A549 (cell line): ENCODE results near the gene BTN2A1. TPM values are rescaled to one million over a fixed set of nuclear protein-coding genes. Genes with fewer than 3 reads are reported as not detected.

ENCODE experiments used
- ATAC-seq, 2 experiments: fragments of 200-7000 bp in 1 of 2; fragments of >200 bp in 1 of 2; cut with Nextera tagmentation in 1 of 2; cut with Tn5 transposase in 1 of 2; 3 replicates each; pipeline versions ENCODE4 v1.8.0 to v1.9.1; 2018 to 2020; ENCODE audit warnings: mild to moderate bottlenecking in 1 of 2, moderate library complexity in 1 of 2
- CTCF ChIA-PET: fragments of 300-600 bp; sonication (Branson Sonifier 250); formaldehyde crosslinking; extraction: SDS; loops from one replicate; lab custom pipeline; 2021; ENCODE audit warnings: antibody characterized with exemption, inconsistent platforms; lab: Yijun Ruan, JAX
- POLR2A ChIA-PET: fragments of 350-600 bp; formaldehyde crosslinking; extraction: SDS; loops from one replicate; lab custom pipeline; 2021; ENCODE audit warnings: antibody characterized with exemption, inconsistent platforms; lab: Yijun Ruan, JAX
- DNase-seq, 2 experiments: peaks; one replicate each; pipeline versions ENCODE4 v3.0.0 to v3.0.0-alpha.2; 2011 to 2016; ENCODE audit warnings: low read depth in 1 of 2, low spot score in 1 of 2
- FAIRE-seq: peaks from 2 replicates; lab custom pipeline; 2011; peaks lifted over from hg19 to GRCh38; lab: Jason Lieb, UNC
- H3K27ac ChIP-seq, 2 experiments: fragments of >200 bp; sonication (Bioruptor Twin); formaldehyde crosslinking; 3 replicates each; pipeline ENCODE4 v1.5.1; 2016 to 2017
- H3K4me1 ChIP-seq: fragments of >200 bp; sonication (Bioruptor Twin); formaldehyde crosslinking; 3 replicates; pipeline ENCODE4 v1.6.1; 2016
- H3K4me2 ChIP-seq: fragments of >200 bp; sonication (Bioruptor Twin); formaldehyde crosslinking; 3 replicates; pipeline ENCODE4 v1.6.1; 2016
- H3K4me3 ChIP-seq: fragments of >200 bp; sonication (Bioruptor Twin); formaldehyde crosslinking; 3 replicates; pipeline ENCODE4 v1.5.1; 2016
- H3K9me3 ChIP-seq: fragments of >200 bp; sonication (Bioruptor Twin); formaldehyde crosslinking; 3 replicates; pipeline ENCODE4 v1.6.1; 2016
- BCL3 ChIP-seq: fragments of >200 bp; sonication (Bioruptor Twin); formaldehyde crosslinking; IDR thresholded peaks from 3 replicates; pipeline ENCODE4 v1.6.1; 2016
- BHLHE40 ChIP-seq: IDR thresholded peaks from 2 replicates; pipeline ENCODE4 v1.6.1; 2012; ENCODE audit warnings: low read depth, low read length, inconsistent platforms
- CBX8 ChIP-seq: fragments of 200-600 bp; sonication (generic); IDR thresholded peaks from 2 replicates; pipeline ENCODE4 v1.6.1; 2016
- CEBPB ChIP-seq, 2 experiments: fragments of >200 bp in 1 of 2; sonication (Bioruptor Twin) in 1 of 2; formaldehyde crosslinking in 1 of 2; IDR thresholded peaks; 2 replicates each; pipeline ENCODE4 v1.6.1; 2012 to 2016
- CHD2 ChIP-seq: fragments of 150-350 bp; IDR thresholded peaks from 2 replicates; pipeline ENCODE4 v1.6.1; 2014; ENCODE audit warnings: low read length; ENCODE audit not compliant: partially characterized antibody
- CHD4 ChIP-seq: fragments of 200-600 bp; sonication (generic); IDR thresholded peaks from 2 replicates; pipeline ENCODE4 v1.6.1; 2016; ENCODE audit warnings: antibody characterized with exemption, mild to moderate bottlenecking, borderline replicate concordance
- CTCF ChIP-seq: fragments of >200 bp; sonication (Bioruptor Twin); formaldehyde crosslinking; IDR thresholded peaks from 3 replicates; pipeline ENCODE4 v1.5.1; 2016
- EHF ChIP-seq: fragments of 250-450 bp; sonication (Bioruptor Pico); IDR thresholded peaks from 2 replicates; pipeline ENCODE4 v1.5.0; 2020; ENCODE audit warnings: mild to moderate bottlenecking
- ELK1 ChIP-seq: fragments of 150-350 bp; IDR thresholded peaks from 2 replicates; pipeline ENCODE4 v1.6.1; 2014; ENCODE audit warnings: low read depth, mild to moderate bottlenecking, low read length
- ESRRA ChIP-seq: fragments of 150-350 bp; IDR thresholded peaks from 2 replicates; pipeline ENCODE4 v1.6.1; 2014; ENCODE audit warnings: mild to moderate bottlenecking, low read length, borderline replicate concordance
- FOXS1 ChIP-seq: fragments of 250-450 bp; sonication (Bioruptor Pico); IDR thresholded peaks from 2 replicates; pipeline ENCODE4 v1.5.0; 2020; ENCODE audit warnings: mild to moderate bottlenecking, moderate library complexity
- HOXA7 ChIP-seq: fragments of 250-450 bp; sonication (Bioruptor Pico); IDR thresholded peaks from 2 replicates; pipeline ENCODE4 v1.5.0; 2020; ENCODE audit warnings: mild to moderate bottlenecking, moderate library complexity
- NPAS2 ChIP-seq: fragments of 250-450 bp; sonication (Bioruptor Pico); IDR thresholded peaks from 2 replicates; pipeline ENCODE4 v1.8.0; 2022; ENCODE audit warnings: mild to moderate bottlenecking, moderate library complexity, borderline replicate concordance
- PBX3 ChIP-seq: IDR thresholded peaks from 2 replicates; pipeline ENCODE4 v1.6.1; 2012
- POLR2AphosphoS2 ChIP-seq: conservative IDR thresholded peaks from 2 replicates; pipeline ENCODE4 v1.6.1; 2012; ENCODE audit warnings: low read length, improper control_type of control experiment, inconsistent platforms
- REST ChIP-seq: fragments of 200-600 bp; sonication (generic); IDR thresholded peaks from 2 replicates; pipeline ENCODE4 v1.6.1; 2016; ENCODE audit warnings: antibody characterized with exemption, mild to moderate bottlenecking, moderate library complexity
- RFX5 ChIP-seq: fragments of 450-650 bp; IDR thresholded peaks from 2 replicates; pipeline ENCODE4 v1.7.1; 2014; ENCODE audit warnings: antibody characterized with exemption, mild to moderate bottlenecking, moderate library complexity
- RNF2 ChIP-seq: fragments of 200-600 bp; sonication (generic); IDR thresholded peaks from 2 replicates; pipeline ENCODE4 v1.6.1; 2016; ENCODE audit warnings: low read depth, mild to moderate bottlenecking, antibody characterized with exemption, moderate library complexity, borderline replicate concordance
- SMC3 ChIP-seq: fragments of >200 bp; sonication (Bioruptor Twin); formaldehyde crosslinking; IDR thresholded peaks from 3 replicates; pipeline ENCODE4 v1.6.1; 2018; ENCODE audit warnings: inconsistent platforms
- TP53 ChIP-seq: fragments of 250-450 bp; sonication (Bioruptor Pico); IDR thresholded peaks from 2 replicates; pipeline ENCODE4 v1.5.0; 2021; ENCODE audit warnings: mild to moderate bottlenecking, moderate library complexity
- ZNF302 ChIP-seq: fragments of 250-450 bp; sonication (Bioruptor Pico); IDR thresholded peaks from 2 replicates; pipeline ENCODE4 v1.9.0; 2021; ENCODE audit warnings: inconsistent platforms, mild to moderate bottlenecking, moderate library complexity
- WGBS: methylation state at CpG from one replicate; pipeline ENCODE4 v1.1.6; 2017; ENCODE audit errors: missing lambda C conversion rate; 5-methylcytosine and 5-hydroxymethylcytosine counted together
- polyA plus RNA-seq, 4 experiments: library from polyadenylated mRNA; depleted of rRNA in 3 of 4; stranded (reverse); fragments of >200 nt; fragmentation: RNase III in 1 of 4; extraction: RNeasy Plus Mini Kit Qiagen cat#74134 plus additional on column Dnase treatment in 1 of 4; gene quantifications; 2 replicates in 3 of 4; 3 replicates in 1 of 4; pipeline ENCODE4 v1.2.3, GENCODE V29; 2011 to 2017

BTN2A1 gene
- polyA plus RNA-seq, 2 of the 4 experiments (the other 2 are of a cell fraction) = 20.3 to 20.7 TPM

- Histone ChIP-seq H3K4me2 (peak overlapping the region; percentile 66), H3K27ac (peak overlapping the region; percentile 69 to 96), H3K4me1 (peaks cover 10% of the 10 kb centered on the region; the same call in 2 of the 3 replicates), H3K9me3 (peaks cover 16% of the 10 kb centered on the region; the same call in 1 of the 3 replicates), H3K4me3 (peak overlapping the region; percentile 56; the same call in 2 of the 3 replicates)
- peak; percentile 69 to 70 for ATAC-seq
- peak; percentile 26 to 59 for DNase-seq
- CTCF ChIA-PET = interaction anchor here (0.6 kb wide), 2 partner anchors 8 to 79 kb away, joined by 3 read pairs; no protein-coding TSS in a partner anchor
- POLR2A ChIA-PET = interaction anchor here (1.2 kb wide), 1 partner anchor 79 kb away, joined by 3 read pairs; no protein-coding TSS in a partner anchor
- no peak for FAIRE-seq
- TF ChIP-seq ZNF302 (CRISPR knock-in tag) = no peak
- TF ChIP-seq ESRRA = no peak
- TF ChIP-seq CTCF = peak; percentile 34; the same call in 1 of the 3 replicates
- TF ChIP-seq SMC3 = peak; percentile 32; the same call in 1 of the 3 replicates
- WGBS = 68% methylated on average over 4 of the region's 4 CpGs
Observed at GRCh38 chr6:26420688-26421171, 37.0 kb upstream of the BTN2A1 start.

GRCh38 chr6:26421259-26422144 lies 36.3 kb upstream of the BTN2A1 start:
- peaks cover 16% of the 10 kb centered on the region; the same call in 1 of the 3 replicates for H3K9me3 ChIP-seq
- H3K4me2 ChIP-seq = peak overlapping the region; percentile 66
- 2% methylated on average over 31 of the region's 31 CpGs for WGBS
- ChIA-PET POLR2A (interaction anchor here (1.2 kb wide), 1 partner anchor 80 kb away, joined by 3 read pairs; no protein-coding TSS in a partner anchor), CTCF (interaction anchor here (0.6 to 0.9 kb wide), 3 partner anchors 9 to 80 kb away, joined by 3 to 4 read pairs (median 3); no protein-coding TSS in a partner anchor)
- peak; percentile 99 for TF ChIP-seq RFX5
- TF ChIP-seq REST = peak; percentile 82
- no peak for TF ChIP-seq CEBPB (IDR thresholded peaks at IDR 0.05)
- no peak for TF ChIP-seq POLR2AphosphoS2
- TF ChIP-seq CBX8 = no peak
- TF ChIP-seq EHF = no peak
- no peak for TF ChIP-seq FOXS1 (CRISPR knock-in tag)
- no peak for TF ChIP-seq HOXA7 (CRISPR knock-in tag)
- TF ChIP-seq CHD2 = peak; percentile 83
- TF ChIP-seq ELK1 = no peak
- TF ChIP-seq TP53 (CRISPR knock-in tag) = no peak
- no peak for TF ChIP-seq NPAS2 (CRISPR knock-in tag)
- TF ChIP-seq PBX3 = no peak
- TF ChIP-seq BHLHE40 = no peak
- no peak for TF ChIP-seq CHD4
- TF ChIP-seq RNF2 = no peak
- no peak for TF ChIP-seq BCL3
- ATAC-seq = peak; percentile 99 to 100
- peak overlapping the region; percentile 56 for H3K4me3 ChIP-seq
- DNase-seq = peak; percentile 84 to 92
- peaks cover 10% of the 10 kb centered on the region; the same call in 2 of the 3 replicates for H3K4me1 ChIP-seq
- H3K27ac ChIP-seq = peak overlapping the region; percentile 69 to 96
- FAIRE-seq = no peak
